NCI-H1930 (cell line): ENCODE data around the gene TMEM132D.
"Not testable (repeated sequence)": the region's sequence is repeated elsewhere in the genome, so short reads cannot be mapped to it uniquely, and the experiment has no call there.

Experiments
- DNase-seq, 2 experiments: peaks; one replicate each; lab custom pipeline; 2025; lab: John Stamatoyannopoulos, UW

The TMEM132D gene

GRCh38 chr12:129234209-129234608 is 669.6 kb downstream of the TMEM132D start:
- DNase-seq: no peak

- DNase-seq: no peak
These were observed 672.3 kb downstream of the TMEM132D start for GRCh38 chr12:129231491-129231890.

GRCh38 chr12:129230995-129231394 is 672.8 kb downstream of the TMEM132D start:
- DNase-seq: no peak

GRCh38 chr12:129226851-129227250 is 677.0 kb downstream of the TMEM132D start:
- no peak for DNase-seq

- DNase-seq: no peak
These were observed 677.8 kb downstream of the TMEM132D start for GRCh38 chr12:129226005-129226404.

- DNase-seq: no peak
These were observed 688.3 kb downstream of the TMEM132D start for GRCh38 chr12:129215556-129215955.

GRCh38 chr12:129213551-129213950 is 690.3 kb downstream of the TMEM132D start:
- no peak for DNase-seq

- no peak for DNase-seq
These were observed 691.8 kb downstream of the TMEM132D start for GRCh38 chr12:129211862-129212630.

GRCh38 chr12:129208566-129208965 is 695.3 kb downstream of the TMEM132D start:
- no peak for DNase-seq

- DNase-seq: no peak
These were observed 696.7 kb downstream of the TMEM132D start for GRCh38 chr12:129207084-129207483.

GRCh38 chr12:129203456-129203855 is 700.4 kb downstream of the TMEM132D start:
- DNase-seq: no peak

GRCh38 chr12:129202109-129202814 is 701.6 kb downstream of the TMEM132D start:
- DNase-seq: no peak

GRCh38 chr12:129201029-129201428 is 702.8 kb downstream of the TMEM132D start:
- DNase-seq: no peak

- no peak for DNase-seq
These were observed 703.2 kb downstream of the TMEM132D start for GRCh38 chr12:129200576-129200975.

- DNase-seq: no peak
These were observed 706.9 kb downstream of the TMEM132D start for GRCh38 chr12:129196927-129197326.

GRCh38 chr12:129195081-129195480 is 708.7 kb downstream of the TMEM132D start:
- no peak for DNase-seq

- DNase-seq: no peak
These were observed 710.5 kb downstream of the TMEM132D start for GRCh38 chr12:129193263-129193871.

GRCh38 chr12:129190827-129191226 is 713.0 kb downstream of the TMEM132D start:
- no peak for DNase-seq

- DNase-seq: not testable (repeated sequence)
These were observed 713.9 kb downstream of the TMEM132D start for GRCh38 chr12:129189879-129190278.

GRCh38 chr12:129186952-129187351 is 716.9 kb downstream of the TMEM132D start:
- DNase-seq: peak; percentile 48 to 51

GRCh38 chr12:129185855-129186254 is 718.0 kb downstream of the TMEM132D start:
- DNase-seq: no peak

- no peak for DNase-seq
These were observed 719.5 kb downstream of the TMEM132D start for GRCh38 chr12:129184127-129184928.
